Dedifferentiated amniotic fluid mesenchymal stem cell (primary cell): ENCODE data around the gene KDM2A.
A peak's percentile ranks its signal among the peaks of the same experiment; 100 is the strongest.

Source experiments
- DNase-seq: peaks from one replicate; pipeline ENCODE4 v3.0.0-alpha.2; 2016; ENCODE audit errors: extremely low spot score

KDM2A gene

GRCh38 chr11:67118801-67119584 is at the start of gene KDM2A:
KDM2A (plus strand) TSS chr11:67119263; CDS start chr11:67121317, 2,054 bp downstream.
- peak; percentile 97 for DNase-seq

- DNase-seq, result no peak
Measured at GRCh38 chr11:67071420-67072284, 47.4 kb upstream of the KDM2A start.

GRCh38 chr11:67072295-67072694 is 46.8 kb upstream of the KDM2A start:
- DNase-seq, result no peak

GRCh38 chr11:67073908-67074307 is 45.2 kb upstream of the KDM2A start:
- no peak for DNase-seq

GRCh38 chr11:67076202-67076601 is 42.9 kb upstream of the KDM2A start:
- no peak for DNase-seq

GRCh38 chr11:67079065-67079705 is 39.9 kb upstream of the KDM2A start:
- no peak for DNase-seq

GRCh38 chr11:67082071-67082791 is 36.8 kb upstream of the KDM2A start:
- no peak for DNase-seq

- DNase-seq, result no peak
Measured at GRCh38 chr11:67083786-67084366, 35.2 kb upstream of the KDM2A start.

GRCh38 chr11:67085617-67086016 is 33.4 kb upstream of the KDM2A start:
- no peak for DNase-seq

- DNase-seq, result no peak
Measured at GRCh38 chr11:67090717-67091116, 28.3 kb upstream of the KDM2A start.

- DNase-seq, result no peak
Measured at GRCh38 chr11:67095214-67095507, 23.9 kb upstream of the KDM2A start.

GRCh38 chr11:67098799-67099429 is 20.1 kb upstream of the KDM2A start:
- DNase-seq, result no peak

GRCh38 chr11:67099831-67100324 is 19.2 kb upstream of the KDM2A start:
- DNase-seq, result no peak

GRCh38 chr11:67102664-67103063 is 16.4 kb upstream of the KDM2A start:
- DNase-seq, result no peak

- no peak for DNase-seq
Measured at GRCh38 chr11:67105964-67106363, 13.1 kb upstream of the KDM2A start.

- DNase-seq, result peak; percentile 68
Measured at GRCh38 chr11:67111261-67111660, 7.8 kb upstream of the KDM2A start.

GRCh38 chr11:67113231-67113721 is 5.8 kb upstream of the KDM2A start:
- DNase-seq, result no peak

GRCh38 chr11:67114275-67114896 is 4.7 kb upstream of the KDM2A start:
- no peak for DNase-seq

- no peak for DNase-seq
Measured at GRCh38 chr11:67116758-67117105, 2.3 kb upstream of the KDM2A start.

- DNase-seq, result no peak
Measured at GRCh38 chr11:67117176-67117575, 1.9 kb upstream of the KDM2A start.
